Measurements from ENCODE around the gene PTPRZ1.

The PTPRZ1 gene

DNA sequence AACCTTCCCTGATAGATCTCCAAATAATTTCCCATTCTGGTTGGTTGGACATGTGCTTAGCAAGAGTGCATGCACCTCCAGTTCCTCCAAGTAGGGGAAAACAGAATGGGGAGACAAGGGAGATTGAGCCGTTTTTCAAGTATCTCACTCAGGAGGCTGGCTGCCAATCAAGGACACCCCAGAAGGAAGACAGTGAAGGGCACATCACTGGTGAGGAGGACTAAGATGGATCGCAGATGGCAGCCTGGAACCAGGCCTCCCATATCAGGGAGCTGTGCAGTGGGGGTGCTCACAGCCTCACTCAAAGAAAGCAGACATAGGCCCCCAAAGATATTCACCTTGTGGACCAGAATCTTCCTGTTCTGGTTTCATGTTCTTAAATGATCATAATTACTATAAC lies 31.2 kb downstream of the PTPRZ1 start:
- TF ChIP-seq CREB1 (IDR thresholded peaks at IDR 0.05; ENCODE audit: low read depth) (no peak), EGR1 (IDR thresholded peaks at IDR 0.05) (no peak), RAD21 (IDR thresholded peaks at IDR 0.05; ENCODE audit: low read depth) (no peak), CEBPB (IDR thresholded peaks at IDR 0.05) (no peak), EP300 (IDR thresholded peaks at IDR 0.05; ENCODE audit: borderline replicate concordance) (no peak), TCF12 (IDR thresholded peaks at IDR 0.05; ENCODE audit: low read depth) (no peak), TAF1 (IDR thresholded peaks at IDR 0.05; ENCODE audit: low read depth) (no peak), FOXM1 (IDR thresholded peaks at IDR 0.05; ENCODE audit: borderline replicate concordance, low read depth) (no peak), NFIC (IDR thresholded peaks at IDR 0.05) (no peak), ZBTB7A (IDR thresholded peaks at IDR 0.05; ENCODE audit: low read depth) (no peak), YY1 (IDR thresholded peaks at IDR 0.05; ENCODE audit: low read depth) (no peak), TEAD4 (IDR thresholded peaks at IDR 0.05) (no peak), MAX (IDR thresholded peaks at IDR 0.05) (no peak)
- TF ChIP-seq, protein P1, sequence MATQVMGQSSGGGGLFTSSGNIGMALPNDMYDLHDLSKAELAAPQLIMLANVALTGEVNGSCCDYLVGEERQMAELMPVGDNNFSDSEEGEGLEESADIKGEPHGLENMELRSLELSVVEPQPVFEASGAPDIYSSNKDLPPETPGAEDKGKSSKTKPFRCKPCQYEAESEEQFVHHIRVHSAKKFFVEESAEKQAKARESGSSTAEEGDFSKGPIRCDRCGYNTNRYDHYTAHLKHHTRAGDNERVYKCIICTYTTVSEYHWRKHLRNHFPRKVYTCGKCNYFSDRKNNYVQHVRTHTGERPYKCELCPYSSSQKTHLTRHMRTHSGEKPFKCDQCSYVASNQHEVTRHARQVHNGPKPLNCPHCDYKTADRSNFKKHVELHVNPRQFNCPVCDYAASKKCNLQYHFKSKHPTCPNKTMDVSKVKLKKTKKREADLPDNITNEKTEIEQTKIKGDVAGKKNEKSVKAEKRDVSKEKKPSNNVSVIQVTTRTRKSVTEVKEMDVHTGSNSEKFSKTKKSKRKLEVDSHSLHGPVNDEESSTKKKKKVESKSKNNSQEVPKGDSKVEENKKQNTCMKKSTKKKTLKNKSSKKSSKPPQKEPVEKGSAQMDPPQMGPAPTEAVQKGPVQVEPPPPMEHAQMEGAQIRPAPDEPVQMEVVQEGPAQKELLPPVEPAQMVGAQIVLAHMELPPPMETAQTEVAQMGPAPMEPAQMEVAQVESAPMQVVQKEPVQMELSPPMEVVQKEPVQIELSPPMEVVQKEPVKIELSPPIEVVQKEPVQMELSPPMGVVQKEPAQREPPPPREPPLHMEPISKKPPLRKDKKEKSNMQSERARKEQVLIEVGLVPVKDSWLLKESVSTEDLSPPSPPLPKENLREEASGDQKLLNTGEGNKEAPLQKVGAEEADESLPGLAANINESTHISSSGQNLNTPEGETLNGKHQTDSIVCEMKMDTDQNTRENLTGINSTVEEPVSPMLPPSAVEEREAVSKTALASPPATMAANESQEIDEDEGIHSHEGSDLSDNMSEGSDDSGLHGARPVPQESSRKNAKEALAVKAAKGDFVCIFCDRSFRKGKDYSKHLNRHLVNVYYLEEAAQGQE (IDR thresholded peaks at IDR 0.05; ENCODE audit: low read depth), result no peak
- TF ChIP-seq, protein P2, sequence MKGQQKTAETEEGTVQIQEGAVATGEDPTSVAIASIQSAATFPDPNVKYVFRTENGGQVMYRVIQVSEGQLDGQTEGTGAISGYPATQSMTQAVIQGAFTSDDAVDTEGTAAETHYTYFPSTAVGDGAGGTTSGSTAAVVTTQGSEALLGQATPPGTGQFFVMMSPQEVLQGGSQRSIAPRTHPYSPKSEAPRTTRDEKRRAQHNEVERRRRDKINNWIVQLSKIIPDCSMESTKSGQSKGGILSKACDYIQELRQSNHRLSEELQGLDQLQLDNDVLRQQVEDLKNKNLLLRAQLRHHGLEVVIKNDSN (IDR thresholded peaks at IDR 0.05), result no peak

DNA sequence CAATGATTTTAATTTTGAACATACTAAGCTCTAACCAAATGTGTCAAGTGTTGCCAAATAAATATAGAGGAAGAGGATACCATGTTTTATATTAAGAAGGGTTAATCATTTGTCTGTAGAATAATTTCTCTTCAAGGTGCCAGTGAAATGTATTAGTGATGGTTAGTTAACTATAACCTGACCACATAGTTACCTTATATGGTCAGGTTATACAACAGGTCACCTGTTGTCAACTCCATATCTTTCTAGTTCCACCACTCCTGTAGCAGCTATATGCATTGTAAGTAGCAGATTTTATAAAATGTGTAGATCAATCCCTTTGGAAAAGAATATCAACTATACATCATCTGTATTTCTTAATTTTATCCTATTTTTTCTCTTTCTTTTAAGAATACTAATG lies 35.1 kb downstream of the PTPRZ1 start:
- TF ChIP-seq TAF1 (IDR thresholded peaks at IDR 0.05; ENCODE audit: low read depth), result no peak
- TF ChIP-seq YY1 (IDR thresholded peaks at IDR 0.05; ENCODE audit: low read depth), result no peak
- TF ChIP-seq, protein P1 (IDR thresholded peaks at IDR 0.05; ENCODE audit: low read depth), result no peak
- no peak for TF ChIP-seq NFIC (IDR thresholded peaks at IDR 0.05)
- no peak for TF ChIP-seq CREB1 (IDR thresholded peaks at IDR 0.05; ENCODE audit: low read depth)
- TF ChIP-seq TCF12 (IDR thresholded peaks at IDR 0.05; ENCODE audit: low read depth), result no peak
- no peak for TF ChIP-seq RAD21 (IDR thresholded peaks at IDR 0.05; ENCODE audit: low read depth)
- no peak for TF ChIP-seq EP300 (IDR thresholded peaks at IDR 0.05; ENCODE audit: borderline replicate concordance)
- no peak for TF ChIP-seq FOXM1 (IDR thresholded peaks at IDR 0.05; ENCODE audit: borderline replicate concordance, low read depth)
- TF ChIP-seq TEAD4 (IDR thresholded peaks at IDR 0.05), result no peak
- no peak for TF ChIP-seq ZBTB7A (IDR thresholded peaks at IDR 0.05; ENCODE audit: low read depth)
- no peak for TF ChIP-seq CEBPB (IDR thresholded peaks at IDR 0.05)
- no peak for TF ChIP-seq MAX (IDR thresholded peaks at IDR 0.05)
- TF ChIP-seq, protein P2 (IDR thresholded peaks at IDR 0.05), result no peak
- no peak for TF ChIP-seq EGR1 (IDR thresholded peaks at IDR 0.05)

DNA sequence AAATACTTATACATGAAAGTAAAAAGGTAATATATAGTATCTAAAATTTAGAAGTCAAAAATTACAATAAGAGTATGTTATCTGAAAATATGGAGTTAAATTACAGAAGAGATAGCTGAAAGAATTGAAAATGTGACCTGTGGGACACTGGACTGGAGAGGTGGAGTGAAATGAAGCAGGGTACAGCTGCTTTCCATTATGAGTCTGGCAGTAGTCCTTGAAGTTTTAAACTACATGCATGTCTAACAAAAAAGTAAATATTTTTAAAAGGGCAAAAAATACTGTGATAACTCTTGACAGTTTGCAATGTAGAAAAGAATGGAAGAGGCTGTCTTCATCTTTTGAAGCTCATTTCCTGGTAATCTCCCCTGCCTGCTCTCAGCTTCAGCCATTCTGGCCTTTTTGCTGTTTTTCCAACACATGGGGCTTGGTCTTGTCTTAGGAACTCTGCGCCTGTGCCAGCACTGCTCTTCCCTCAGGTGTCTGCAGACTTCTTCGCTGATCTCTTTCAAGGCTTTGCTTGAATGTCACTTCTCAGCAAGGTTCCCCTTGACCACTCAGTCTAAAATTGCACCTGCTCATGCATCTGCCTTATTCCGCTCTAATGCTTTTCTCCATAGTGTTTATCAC lies 36.9 kb downstream of the PTPRZ1 start:
- no peak for TF ChIP-seq MAX (IDR thresholded peaks at IDR 0.05)
- TF ChIP-seq, protein P1 (IDR thresholded peaks at IDR 0.05; ENCODE audit: low read depth), result no peak
- TF ChIP-seq, protein P2 (IDR thresholded peaks at IDR 0.05), result no peak
- no peak for TF ChIP-seq FOXM1 (IDR thresholded peaks at IDR 0.05; ENCODE audit: borderline replicate concordance, low read depth)
- TF ChIP-seq RAD21 (IDR thresholded peaks at IDR 0.05; ENCODE audit: low read depth), result no peak
- no peak for TF ChIP-seq ZBTB7A (IDR thresholded peaks at IDR 0.05; ENCODE audit: low read depth)
- TF ChIP-seq CREB1 (IDR thresholded peaks at IDR 0.05; ENCODE audit: low read depth), result no peak
- no peak for TF ChIP-seq TCF12 (IDR thresholded peaks at IDR 0.05; ENCODE audit: low read depth)
- no peak for TF ChIP-seq EP300 (IDR thresholded peaks at IDR 0.05; ENCODE audit: borderline replicate concordance)
- no peak for TF ChIP-seq EGR1 (IDR thresholded peaks at IDR 0.05)
- no peak for TF ChIP-seq NFIC (IDR thresholded peaks at IDR 0.05)
- TF ChIP-seq YY1 (IDR thresholded peaks at IDR 0.05; ENCODE audit: low read depth), result no peak
- TF ChIP-seq TEAD4 (IDR thresholded peaks at IDR 0.05), result no peak
- TF ChIP-seq TAF1 (IDR thresholded peaks at IDR 0.05; ENCODE audit: low read depth), result no peak
- TF ChIP-seq CEBPB (IDR thresholded peaks at IDR 0.05), result no peak
